NCI-H524 (cell line): Measurements from ENCODE around the gene ADIG.
A peak's percentile ranks its signal among the peaks of the same experiment; 100 is the strongest.

ENCODE experiments used
- DNase-seq, 2 experiments: peaks; one replicate each; lab custom pipeline; 2025; lab: John Stamatoyannopoulos, UW

The ADIG gene

DNA sequence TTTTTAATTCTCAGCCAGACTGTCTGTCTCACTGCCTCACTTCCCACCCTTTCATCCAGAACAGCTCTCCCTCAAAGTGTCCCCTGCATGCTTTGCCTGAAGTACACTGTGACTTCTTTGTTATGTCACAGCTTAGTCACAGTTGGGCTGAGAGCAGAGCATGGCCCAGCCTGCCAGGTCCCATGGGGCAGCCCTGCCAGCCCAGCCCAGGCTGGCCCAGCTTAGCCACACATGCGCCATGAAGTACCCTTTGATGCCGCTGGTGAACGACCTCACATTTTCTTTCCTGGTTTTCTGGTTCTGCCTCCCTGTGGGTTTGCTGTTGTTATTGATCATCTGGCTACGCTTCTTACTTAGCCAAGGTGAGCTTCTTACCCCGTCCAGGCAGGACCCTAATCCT lies at the start of gene ADIG:
TSS of gene ADIG (plus strand) at position 185 of the 400 bp plus-strand sequence. CDS start at position 239, 54 bp downstream.
- peak; percentile 22 to 48 for DNase-seq

DNA sequence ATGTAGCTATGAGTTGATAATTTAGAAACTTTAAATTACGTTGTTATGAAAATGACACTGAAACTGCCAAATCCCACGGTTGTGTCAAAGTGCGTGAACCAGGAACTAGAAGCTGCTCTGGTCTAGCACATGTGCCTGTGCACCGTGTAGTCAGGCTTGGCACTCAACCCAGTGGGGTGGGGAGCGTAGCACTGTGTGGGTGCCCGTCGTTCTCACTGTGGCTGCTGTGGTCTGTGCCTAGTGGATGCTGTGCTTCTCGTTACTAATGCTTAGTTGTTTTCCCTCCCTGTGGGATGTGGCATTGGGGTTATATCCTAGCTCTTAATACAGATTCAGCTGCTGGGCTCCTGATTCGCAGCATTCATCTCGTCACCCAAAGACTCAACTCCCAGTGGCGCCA lies 46.2 kb upstream of the ADIG start:
- no peak for DNase-seq

DNA sequence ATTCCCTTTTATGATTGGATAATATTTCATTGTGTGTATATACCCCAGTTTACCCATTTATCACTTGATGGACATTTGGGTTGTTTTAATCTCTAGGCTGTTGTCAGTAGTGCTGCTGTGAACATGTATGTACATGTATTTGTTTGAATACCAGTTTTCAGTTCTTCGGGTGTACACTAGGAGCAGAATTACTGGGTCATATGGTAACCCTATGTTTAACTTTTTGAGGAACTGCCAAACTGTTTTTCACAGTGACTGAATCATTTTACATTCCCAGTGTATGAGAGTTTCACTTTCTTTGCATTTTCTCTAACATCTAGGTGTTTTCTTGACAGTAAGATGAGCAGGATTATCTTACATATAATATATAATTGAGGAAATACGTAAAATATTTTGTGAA lies 44.7 kb upstream of the ADIG start:
- DNase-seq, result no peak

DNA sequence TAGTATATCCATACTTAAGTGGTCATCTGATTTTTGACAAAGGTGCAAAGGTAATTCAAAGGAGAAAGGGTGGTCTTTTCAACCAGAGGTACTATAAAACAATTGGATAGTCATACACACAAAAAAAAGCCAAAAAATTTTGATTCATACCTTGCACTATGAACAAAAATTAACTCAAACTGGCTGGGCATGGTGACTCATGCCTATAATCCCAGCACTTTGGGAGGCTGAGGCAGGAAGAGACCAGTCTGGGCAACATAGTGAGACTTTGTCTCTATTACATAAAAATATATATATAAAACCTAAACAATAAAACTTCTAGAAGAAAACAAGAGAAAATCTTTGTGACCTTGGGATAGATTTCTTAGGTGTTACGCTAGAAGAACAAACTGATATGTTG lies 43.8 kb upstream of the ADIG start:
- DNase-seq, result no peak

DNA sequence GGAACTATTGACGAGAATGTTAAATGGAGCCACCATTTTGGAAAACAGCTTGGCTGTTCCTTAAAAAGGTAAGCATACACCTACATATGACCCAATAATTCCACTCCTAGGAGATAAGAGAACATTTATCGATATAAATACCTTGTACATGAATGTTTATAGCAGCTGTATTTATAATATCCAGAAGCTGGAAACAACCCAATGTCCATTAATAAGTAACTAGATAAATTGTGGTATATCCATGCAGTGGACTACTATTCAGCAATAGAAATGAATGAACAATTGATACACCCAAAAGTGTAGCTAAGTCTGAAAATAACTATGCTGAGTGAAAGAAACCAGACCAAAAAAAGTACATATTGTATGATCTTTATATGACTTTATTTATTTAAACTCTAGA lies 42.2 kb upstream of the ADIG start:
- DNase-seq, result no peak

DNA sequence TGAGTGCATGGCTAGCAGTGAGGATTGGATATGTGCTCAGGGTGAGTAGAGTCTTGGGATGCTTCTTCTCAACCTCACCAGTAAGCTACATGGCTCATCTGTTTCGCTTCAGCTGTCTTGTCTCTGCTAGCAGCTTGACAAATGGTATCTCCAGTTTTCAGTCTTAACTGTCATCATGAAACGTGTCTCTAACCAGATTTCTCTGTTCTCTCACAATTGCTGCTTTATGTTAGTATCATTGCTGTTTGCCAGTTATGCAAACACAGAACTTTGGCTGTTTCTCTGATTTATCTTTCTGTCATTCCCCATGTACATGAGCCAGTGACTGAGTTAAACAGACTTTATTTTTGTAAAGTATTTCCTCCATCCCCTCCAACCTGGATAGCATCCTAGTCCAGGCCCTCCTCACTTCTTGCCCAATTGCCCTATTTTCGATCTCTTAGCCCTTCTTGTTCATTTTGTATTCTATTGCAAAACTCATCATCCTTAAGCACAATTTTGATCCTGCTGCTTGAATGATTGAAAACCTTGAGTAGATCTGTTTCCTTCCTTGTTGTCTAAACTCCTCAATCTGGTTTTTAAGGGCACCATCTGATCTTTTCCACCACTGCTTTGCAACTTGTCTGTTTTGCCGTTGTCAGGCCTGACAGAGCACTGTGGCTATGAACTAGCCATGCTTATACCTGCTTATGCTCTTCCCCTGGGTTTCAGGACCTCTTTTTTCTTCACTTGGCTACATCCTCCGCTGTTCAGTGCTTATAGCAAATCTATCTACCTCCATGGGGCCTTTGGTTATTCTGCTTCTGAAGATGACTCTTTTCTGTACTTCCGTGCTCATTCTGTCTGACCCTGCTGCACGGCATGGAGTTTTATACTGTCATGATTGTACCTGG lies 37.7 kb upstream of the ADIG start:
- no peak for DNase-seq

DNA sequence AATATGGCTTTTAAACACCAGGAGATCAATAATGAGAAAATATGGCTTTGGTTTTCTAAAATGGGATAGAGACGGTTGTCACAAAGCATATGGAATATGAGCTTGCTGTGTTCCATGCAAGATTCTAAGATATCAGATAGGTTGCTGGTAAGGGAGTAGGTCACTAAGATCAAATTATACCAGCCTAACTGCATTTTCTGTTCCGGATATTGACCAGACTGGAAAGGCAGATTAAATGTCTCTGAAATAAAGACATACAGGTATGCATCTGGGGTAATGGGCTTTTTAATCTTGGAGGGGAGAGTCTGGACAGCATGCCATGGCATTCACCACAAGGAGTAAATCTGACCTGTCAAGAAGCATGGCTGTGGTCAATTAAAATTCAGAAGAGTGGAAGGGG lies 35.2 kb upstream of the ADIG start:
- DNase-seq, result no peak

DNA sequence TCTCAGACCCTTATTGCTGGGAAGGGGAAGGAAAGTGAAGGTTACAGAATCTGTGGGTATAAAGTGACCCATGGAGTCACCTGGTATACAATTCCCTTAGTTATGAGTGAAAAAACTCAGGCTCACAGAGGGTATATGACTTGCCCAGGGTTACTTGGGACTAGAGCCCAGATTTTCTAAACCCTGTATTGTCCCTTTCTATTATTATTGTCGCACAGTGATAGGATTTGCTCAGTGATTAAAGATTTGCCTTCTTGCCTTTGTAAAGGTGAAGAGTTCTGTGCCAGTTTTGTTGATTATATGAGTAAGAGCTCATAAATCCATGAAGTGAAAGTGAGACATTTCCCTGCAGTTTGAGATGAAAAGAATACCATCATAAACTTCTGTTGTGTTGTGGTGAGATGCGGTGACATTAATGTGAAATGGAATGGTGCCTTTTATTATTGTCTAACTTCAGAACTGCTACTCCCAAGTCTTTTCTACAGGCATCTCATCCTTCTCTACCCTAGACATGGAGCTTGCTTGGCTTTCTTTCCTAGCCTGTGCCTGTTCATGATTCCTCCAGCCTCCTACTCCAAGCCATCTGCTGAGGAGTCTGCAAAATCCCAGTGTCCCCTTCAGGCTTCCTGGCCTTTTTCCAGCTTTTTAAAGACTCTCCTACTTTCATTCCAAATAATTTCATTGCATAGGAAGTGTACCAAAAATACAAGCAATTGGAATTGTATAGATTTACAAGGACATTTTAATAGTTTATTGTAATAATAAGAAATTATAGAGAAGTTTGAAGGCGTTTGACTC lies 33.5 kb upstream of the ADIG start:
- no peak for DNase-seq

DNA sequence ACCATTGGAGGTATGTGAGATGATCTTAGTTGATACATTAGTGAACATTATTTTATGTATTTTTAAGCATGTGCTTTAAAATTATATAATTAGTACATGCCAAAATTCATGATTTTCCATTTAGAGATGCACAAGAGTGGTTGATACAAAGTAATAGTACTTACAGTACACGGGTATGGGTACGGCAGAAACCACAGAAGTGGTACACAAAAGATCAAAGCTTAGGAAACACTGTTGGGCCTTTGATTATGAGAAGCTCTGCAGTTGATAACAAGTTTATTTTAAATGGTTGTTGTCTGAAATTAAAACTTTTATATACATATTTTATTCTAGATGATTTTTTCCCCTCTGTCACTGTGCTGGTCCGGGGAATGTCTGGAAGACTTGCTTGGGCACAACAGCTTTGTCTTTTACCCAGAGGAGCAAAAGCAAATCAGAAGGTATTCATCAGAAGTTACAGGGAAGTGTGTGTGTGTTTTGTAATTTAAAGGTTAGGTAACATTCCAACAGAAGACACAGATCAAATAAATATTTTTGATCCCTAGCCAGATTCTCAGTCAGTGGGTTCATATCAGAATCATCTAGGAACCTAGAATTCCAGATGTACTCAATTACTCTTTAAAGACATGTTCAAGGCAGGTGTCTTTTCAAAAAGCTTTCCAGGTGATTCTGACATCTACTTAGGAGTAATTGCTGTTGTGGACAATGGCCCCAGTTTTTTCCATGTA lies 32.5 kb upstream of the ADIG start:
- no peak for DNase-seq

DNA sequence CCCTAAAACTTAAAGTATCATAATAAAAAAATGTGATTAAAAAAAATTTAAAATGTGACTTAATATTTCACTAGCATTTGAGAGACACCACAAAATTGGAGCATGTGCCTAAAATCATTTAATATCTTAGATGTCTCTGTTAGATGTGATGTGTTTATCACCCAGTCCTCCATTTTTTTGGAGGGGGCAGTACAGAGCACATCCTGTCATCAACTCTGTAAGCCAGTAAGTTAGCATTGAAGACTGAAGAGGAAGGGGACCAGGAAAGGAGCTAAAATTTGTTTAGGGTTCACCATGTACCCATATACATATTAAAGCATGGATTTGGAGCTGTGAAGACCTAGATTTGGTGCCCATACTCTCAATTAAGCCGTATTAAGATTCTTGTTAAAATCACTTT lies 30.7 kb upstream of the ADIG start:
- DNase-seq, result no peak

DNA sequence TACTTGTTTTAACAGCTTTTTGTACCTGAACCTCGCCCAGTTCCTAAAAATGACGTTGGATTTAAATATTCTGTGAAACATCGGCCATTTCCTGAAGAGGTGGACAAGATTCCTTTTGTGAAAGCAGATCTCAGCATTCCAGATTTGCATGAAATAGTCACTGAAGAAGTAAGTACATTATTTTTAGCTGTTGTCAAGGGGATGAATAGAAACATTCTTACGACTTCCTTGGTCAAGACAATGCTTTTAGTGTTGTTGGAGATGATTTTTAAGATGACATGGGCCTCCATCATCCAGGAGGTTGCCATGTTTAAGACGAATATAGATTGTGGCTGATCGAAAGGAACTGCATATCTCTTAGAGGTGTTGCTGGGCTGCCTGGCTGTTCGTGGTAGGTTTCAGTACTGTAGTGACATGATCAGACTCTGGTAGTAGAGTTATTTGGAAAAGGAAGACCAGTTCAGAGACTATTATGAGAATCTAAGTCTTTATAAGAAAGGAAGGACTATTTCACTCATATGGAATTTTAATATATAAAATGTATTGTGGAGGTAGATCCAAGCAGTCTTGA lies 29.9 kb upstream of the ADIG start:
- no peak for DNase-seq

DNA sequence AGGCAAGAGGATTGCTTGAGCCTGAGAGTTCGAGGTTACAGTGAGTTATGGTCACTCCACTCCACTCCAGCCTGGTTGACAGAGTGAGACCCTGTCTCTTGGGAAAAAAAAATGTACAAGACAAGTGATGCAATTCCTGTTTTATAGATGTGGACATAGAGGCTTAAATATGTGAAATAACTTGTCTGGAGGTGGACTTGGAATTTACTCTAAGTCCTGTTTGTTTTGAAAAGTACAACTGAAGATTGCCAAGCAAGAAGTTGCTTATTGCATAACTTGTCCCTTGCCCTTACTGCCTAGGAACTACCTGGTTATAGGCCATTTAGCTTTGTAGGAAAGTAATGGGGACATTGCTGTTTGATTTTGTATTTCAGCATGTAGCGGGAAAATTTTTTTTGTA lies 26.0 kb upstream of the ADIG start:
- DNase-seq, result no peak

DNA sequence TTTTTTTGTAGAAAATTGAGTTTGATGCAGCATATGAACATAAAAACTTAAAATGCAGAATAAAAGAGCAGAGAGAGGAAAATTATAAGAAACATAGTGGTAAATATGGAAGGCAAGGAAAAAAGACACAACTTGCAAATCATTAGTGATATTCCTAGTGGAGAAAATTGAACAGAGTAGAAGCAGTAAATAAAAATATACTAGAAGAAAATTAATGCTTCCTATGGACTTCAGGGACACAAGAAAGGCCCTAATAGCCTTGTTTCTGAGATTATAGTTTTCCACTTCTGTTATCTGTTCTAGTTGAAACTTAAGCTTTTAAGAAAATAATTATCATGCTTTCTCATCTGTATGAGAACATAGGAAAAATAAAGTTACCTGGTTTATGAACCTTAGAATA lies 25.6 kb upstream of the ADIG start:
- DNase-seq, result no peak

DNA sequence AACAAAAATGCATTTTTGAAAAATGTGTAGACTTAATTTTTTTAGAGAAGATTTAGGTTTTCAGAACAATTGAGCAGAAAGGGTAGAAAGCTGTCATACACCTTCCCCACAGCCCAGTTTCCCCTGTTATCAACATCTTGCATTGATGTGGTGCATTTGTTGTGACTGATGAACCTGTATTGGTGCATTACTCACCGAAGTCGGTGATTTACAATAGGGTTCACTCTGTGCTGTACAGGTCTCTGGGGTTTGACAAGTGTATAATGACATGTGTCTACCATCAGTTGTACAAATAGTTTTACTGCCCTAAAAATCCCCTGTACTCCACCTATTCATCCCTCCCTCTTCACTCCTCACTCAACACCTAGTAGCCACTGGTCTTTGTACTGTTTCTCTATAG lies 23.8 kb upstream of the ADIG start:
- DNase-seq, result no peak

DNA sequence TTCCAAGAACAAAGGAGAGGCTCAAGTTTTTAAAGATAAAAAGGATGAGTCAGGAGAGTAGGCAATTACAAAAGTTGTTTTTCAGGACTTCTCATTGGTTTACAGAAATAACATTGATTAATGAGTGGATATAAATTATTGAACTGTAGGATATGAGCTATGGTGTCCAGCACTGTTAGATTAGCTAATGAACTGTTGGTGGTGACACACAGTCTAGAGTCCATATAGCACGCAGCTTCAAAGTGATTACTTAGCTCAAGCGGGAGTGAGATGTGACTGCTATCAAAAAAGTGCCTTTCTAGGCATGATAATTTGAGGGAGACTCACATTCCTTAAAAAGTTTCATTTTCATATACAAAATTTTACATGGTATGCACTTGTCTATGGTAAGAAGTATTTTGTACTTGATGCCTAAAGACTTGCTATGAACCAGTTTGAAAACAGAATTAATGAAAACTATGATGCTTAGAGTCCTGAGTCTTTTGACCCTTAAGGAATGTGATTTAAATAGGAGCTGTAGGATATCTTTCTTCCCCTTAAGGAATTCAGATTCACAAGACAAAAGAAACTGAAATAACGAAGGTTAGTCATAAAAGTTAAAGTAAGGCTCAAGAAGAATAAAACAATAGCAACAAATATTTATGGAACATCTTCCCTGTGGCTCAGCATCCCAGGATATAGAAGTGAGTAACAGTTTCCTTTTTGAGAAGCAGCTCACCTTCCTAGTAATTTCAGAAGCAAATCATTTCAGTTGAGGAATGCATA lies 22.2 kb upstream of the ADIG start:
- no peak for DNase-seq

DNA sequence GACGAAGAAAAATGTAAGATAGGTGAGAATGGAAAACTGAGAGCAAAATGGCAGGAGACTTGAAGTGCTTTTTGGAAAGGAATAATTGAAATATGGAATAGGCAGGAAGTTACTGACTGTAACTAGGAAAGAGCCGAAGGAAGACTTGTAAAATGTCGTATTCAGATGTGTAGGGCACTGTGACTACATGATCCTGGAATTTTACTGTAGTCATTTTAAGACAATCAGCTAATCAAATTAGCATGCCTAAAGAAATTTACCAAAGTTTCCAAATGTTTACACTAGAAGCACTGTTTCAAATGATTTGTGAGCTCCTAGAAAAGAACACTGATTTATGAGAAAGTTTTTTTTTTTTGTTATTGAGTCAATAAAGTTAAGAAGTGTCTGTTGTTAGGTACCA lies 21.2 kb upstream of the ADIG start:
- no peak for DNase-seq

DNA sequence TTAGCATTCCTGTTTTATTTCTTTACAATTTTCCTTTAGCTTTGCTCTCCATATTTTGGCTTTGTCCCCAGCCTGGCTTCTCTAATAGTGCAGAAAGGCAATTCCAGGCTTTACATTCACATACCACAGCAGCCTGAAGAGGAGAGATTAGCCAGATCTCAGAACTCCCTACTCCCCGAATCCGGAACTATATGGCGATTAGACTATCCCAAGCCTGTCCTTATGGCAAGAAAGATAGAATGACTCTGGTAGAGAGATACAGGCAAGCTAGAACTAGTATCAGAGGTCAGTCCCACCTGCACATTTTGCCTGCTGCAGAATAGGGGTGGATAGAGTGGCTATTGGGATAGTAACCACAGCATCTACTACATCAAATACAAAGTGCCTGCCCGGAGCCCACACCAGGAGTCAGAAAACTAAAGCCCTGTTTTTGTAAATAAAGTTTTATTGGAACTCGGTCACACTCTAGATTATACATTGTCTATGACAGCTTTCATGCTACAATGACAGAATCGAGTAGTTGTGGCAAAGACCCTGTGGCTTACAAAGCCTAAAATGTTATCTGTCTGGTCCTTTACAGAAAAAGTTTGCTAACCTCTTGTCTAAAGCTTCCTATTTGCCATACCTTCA lies 17.1 kb upstream of the ADIG start:
- no peak for DNase-seq

DNA sequence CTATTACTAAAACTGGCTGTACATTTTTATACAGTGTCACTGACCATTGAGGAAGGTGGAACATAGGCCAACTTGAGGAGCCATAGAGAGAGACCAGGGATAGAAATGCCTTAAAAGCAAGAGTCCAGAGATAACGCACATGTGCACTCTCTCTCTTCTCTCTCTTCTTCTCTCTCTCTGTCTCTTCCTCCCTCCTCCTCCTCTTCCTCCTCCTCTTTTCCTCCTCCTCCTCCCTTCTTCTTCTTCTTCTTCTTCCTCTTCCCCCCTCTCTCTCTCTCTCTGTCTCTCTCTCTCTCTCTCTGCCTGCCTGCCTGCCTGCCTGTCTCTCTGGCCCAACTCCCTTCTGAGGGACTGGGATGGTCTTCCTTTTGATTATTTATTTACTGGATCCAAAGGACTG lies 16.3 kb upstream of the ADIG start:
- DNase-seq, result no peak

DNA sequence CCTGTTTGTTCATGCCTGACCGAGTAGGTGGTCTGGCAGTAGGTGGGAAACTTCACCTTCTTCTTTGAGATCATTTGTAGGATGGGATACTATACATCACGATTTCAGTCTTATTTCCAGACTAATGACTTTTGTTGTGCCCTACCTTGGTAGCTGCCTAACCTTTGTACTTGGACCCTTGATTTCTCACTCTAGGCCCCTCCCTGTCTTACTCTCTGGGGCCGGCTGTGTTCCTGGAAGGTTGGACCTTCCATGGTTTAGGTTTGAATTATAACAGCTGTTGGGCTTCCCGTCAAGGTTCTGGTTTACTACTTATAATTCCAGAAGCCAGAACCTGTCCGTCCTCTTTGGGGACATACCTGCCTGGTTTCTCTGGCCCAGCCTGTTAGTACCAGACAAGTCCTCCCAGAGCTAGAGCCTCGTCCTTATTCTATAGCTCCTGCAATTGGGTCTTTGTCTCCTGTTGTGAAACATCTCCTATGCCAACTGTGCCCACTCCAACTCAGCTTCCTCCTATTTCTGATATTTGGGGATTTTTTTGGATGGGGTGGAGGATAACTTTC lies 14.9 kb upstream of the ADIG start:
- no peak for DNase-seq

DNA sequence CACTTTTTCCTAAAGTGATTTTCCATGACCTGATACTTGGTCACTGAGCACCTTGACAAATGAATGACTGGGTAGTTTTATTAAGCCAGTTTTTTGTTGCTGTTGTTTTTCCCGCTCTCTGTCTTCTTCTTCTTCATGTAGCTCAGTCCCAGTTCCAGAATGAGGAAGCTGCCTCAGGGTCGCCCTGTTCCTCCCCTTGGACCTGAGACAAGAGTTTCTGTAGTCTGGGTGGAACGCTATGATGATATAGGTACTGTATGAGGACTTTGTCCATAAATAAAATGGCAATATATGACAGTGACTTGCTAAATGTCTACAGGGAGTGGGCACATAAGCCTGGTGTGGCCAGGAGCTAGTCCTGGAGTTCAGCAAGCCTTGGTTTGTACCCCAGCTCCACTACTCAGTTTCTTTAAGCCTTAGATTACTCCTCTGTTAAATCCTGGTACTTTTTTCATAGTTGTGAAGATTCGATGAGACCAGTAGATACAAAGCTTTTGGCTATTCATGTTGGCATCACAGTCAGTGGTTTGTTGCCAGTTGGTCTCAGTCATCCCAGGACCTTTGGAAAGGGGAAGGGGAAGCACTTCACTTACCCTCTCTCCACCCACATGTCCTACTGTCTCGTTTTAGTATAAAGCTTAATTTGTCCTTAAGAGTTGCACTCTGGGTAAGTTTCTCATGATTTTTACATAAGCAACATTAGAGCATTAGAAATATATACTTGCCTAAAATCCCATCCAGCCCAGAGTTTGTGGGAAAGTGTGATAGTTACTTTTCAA lies 11.1 kb upstream of the ADIG start:
- no peak for DNase-seq
